LNCaP clone FGC (cell line): ENCODE measurements around the gene ARHGAP5.

Experiments
- DNase-seq: peaks from one replicate; pipeline ENCODE4 v3.0.0-alpha.2; 2011; ENCODE audit warnings: low read depth
- H3K4me3 ChIP-seq: 2 replicates; pipeline ENCODE4 v1.5.1; 2011; ENCODE audit warnings: mild to moderate bottlenecking, low read depth, low read length, control low read depth
- TF ChIP-seq, protein P1 (sequence below): IDR thresholded peaks from 2 replicates; pipeline ENCODE4 v1.5.1; 2012; ENCODE audit warnings: mild to moderate bottlenecking; ENCODE audit not compliant: control insufficient read depth, insufficient read depth; ENCODE audit errors: extremely low read depth

ARHGAP5 gene

DNA sequence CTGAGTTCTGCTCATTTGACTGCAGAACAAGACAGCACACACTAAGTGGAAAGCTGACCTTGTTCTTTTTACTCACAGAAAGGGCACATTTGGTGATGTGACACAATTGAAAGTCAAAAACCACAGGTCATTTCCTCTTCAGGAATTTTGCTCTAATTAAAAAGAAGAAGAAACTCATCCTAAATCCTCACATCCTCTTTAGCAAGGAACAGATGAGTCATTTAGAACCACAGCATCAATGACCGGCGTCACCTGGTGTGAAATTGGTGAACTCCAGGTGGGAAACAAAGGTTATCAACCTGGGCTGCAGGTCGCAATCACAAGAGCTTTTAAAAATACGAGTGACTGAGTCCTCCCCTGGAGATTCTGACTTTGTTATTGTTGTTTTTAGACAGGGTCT lies 128.9 kb downstream of the ARHGAP5 start:
- H3K4me3 ChIP-seq: no peak overlapping the region
- TF ChIP-seq, protein P1, sequence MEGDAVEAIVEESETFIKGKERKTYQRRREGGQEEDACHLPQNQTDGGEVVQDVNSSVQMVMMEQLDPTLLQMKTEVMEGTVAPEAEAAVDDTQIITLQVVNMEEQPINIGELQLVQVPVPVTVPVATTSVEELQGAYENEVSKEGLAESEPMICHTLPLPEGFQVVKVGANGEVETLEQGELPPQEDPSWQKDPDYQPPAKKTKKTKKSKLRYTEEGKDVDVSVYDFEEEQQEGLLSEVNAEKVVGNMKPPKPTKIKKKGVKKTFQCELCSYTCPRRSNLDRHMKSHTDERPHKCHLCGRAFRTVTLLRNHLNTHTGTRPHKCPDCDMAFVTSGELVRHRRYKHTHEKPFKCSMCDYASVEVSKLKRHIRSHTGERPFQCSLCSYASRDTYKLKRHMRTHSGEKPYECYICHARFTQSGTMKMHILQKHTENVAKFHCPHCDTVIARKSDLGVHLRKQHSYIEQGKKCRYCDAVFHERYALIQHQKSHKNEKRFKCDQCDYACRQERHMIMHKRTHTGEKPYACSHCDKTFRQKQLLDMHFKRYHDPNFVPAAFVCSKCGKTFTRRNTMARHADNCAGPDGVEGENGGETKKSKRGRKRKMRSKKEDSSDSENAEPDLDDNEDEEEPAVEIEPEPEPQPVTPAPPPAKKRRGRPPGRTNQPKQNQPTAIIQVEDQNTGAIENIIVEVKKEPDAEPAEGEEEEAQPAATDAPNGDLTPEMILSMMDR: no peak

DNA sequence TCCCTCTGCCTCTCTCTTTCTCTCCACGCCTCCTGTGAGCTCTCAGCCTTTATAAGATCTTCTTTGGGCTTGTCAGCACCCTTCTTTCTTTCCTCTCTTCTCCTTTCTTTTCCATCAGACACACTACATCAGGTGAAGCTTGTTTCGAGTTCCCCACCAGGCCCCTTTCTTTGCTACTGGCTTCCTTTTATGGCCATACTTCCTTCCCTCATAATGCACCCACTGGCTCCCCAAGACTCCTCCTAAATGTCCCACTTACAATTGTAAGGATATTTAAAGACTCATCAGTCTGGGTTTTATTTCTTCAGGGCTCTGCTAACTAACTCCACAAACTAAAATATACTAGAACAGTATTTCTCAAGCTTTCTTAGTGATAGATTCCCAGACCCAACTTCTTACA lies 129.4 kb downstream of the ARHGAP5 start:
- DNase-seq: no peak
- no peak overlapping the region for H3K4me3 ChIP-seq
- TF ChIP-seq, protein P1: no peak

More for the DNA sequence above, 128.9 kb downstream of the ARHGAP5 start:
- DNase-seq: no peak

DNA sequence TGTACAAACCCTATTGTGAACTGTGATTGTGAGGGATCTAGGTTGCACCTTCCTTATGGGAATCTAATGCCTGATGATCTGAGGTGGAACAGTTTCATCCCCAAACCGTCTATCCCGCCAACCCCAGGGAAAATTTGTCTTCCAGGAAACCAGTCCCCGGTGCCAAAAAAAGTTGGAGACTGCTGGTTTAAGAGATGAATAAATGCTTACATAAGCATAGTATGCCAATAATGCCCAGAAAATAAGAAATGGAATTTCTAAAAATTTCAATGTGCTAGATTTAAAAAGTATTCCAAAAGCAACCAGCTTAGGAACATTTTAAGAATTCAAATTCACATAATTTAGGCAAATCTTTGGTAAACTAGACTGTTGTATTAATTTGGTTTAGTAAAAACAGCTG lies 131.4 kb downstream of the ARHGAP5 start:
- TF ChIP-seq, protein P1: no peak
- DNase-seq: no peak
- H3K4me3 ChIP-seq: no peak overlapping the region
